Spinal cord (tissue), 10 donors: ENCODE data around the gene UTY. TPM values are rescaled to one million over a fixed set of nuclear protein-coding genes. Genes with fewer than 3 reads are reported as not detected.

Experiments
- DNase-seq, 6 donors: peaks; one replicate each; pipeline versions ENCODE4 v3.0.0 to v3.0.0-alpha.2; 2013 to 2015; ENCODE audit warnings: low spot score in 6 of 6, low read depth in 4 of 6
- H3K27ac ChIP-seq: one replicate; pipeline ENCODE4 v1.5.1; 2013; ENCODE audit warnings: low read depth, low read length, control low read depth
- H3K27me3 ChIP-seq: one replicate; pipeline ENCODE4 v1.6.1; 2013; ENCODE audit warnings: low read length; ENCODE audit not compliant: control insufficient read depth, insufficient read depth
- H3K36me3 ChIP-seq: one replicate; pipeline ENCODE4 v1.6.1; 2013; ENCODE audit warnings: low read length; ENCODE audit not compliant: control insufficient read depth, insufficient read depth
- H3K4me1 ChIP-seq: one replicate; pipeline ENCODE4 v1.6.1; 2013; ENCODE audit warnings: low read length; ENCODE audit not compliant: control insufficient read depth, insufficient read depth
- H3K4me3 ChIP-seq: one replicate; pipeline ENCODE4 v1.5.1; 2013; ENCODE audit warnings: low read depth, low read length, control low read depth
- H3K9me3 ChIP-seq: one replicate; pipeline ENCODE4 v1.6.1; 2013; ENCODE audit warnings: low read length; ENCODE audit not compliant: control insufficient read depth, insufficient read depth
- WGBS: methylation state at CpG from one replicate; pipeline ENCODE4 v1.1.5; 2013; ENCODE audit warnings: missing lambda C conversion rate; ENCODE audit not compliant: insufficient coverage; 5-methylcytosine and 5-hydroxymethylcytosine counted together
- polyA plus RNA-seq, 2 donors: library from polyadenylated mRNA; unstranded; fragments of 120-200 nt; gene quantifications; one replicate each; pipeline ENCODE4 v1.2.1, GENCODE V29; 2013; ENCODE audit not compliant: insufficient read length in 2 of 2
- total RNA-seq, 2 donors: library from RNA; depleted of rRNA in 1 of 2; stranded (reverse); fragments of 120-200 nt in 1 of 2; fragments of >200 nt in 1 of 2; gene quantifications; one replicate each; pipeline versions ENCODE4 v1.2.3 to v1.2.4, GENCODE V29; 2013 to 2014
- donor health status: healthy.

UTY gene
- total and polyA plus RNA-seq, 4 donors, result 10.3 to 11.9 TPM; not detected in 2

- Histone ChIP-seq H3K9me3 (no peaks in the 10 kb centered on the region), H3K4me1 (no peaks in the 10 kb centered on the region), H3K36me3 (no peaks in the 10 kb centered on the region), H3K4me3 (no peak overlapping the region), H3K27me3 (no peaks in the 10 kb centered on the region), H3K27ac (no peak overlapping the region)
- WGBS, result no CpG with 5 or more reads among the region's 2 CpGs
- no peak for DNase-seq
These were observed 117.9 kb downstream of the UTY start for GRCh38 chrY:13361656-13362636.

GRCh38 chrY:13351443-13351842 is 128.4 kb downstream of the UTY start:
- Histone ChIP-seq H3K4me3 (no peak overlapping the region), H3K4me1 (no peaks in the 10 kb centered on the region), H3K9me3 (no peaks in the 10 kb centered on the region), H3K27ac (no peak overlapping the region), H3K36me3 (no peaks in the 10 kb centered on the region), H3K27me3 (no peaks in the 10 kb centered on the region)
- DNase-seq, result no peak
- no CpG with 5 or more reads among the region's 4 CpGs for WGBS

GRCh38 chrY:13347106-13347505 is 132.7 kb downstream of the UTY start:
- Histone ChIP-seq H3K27me3 (no peaks in the 10 kb centered on the region), H3K4me3 (no peak overlapping the region), H3K27ac (no peak overlapping the region), H3K9me3 (no peaks in the 10 kb centered on the region), H3K4me1 (no peaks in the 10 kb centered on the region), H3K36me3 (no peaks in the 10 kb centered on the region)
- DNase-seq, result no peak
- WGBS, result no CpG with 5 or more reads among the region's 5 CpGs

- Histone ChIP-seq H3K4me3 (no peak overlapping the region), H3K36me3 (no peaks in the 10 kb centered on the region), H3K27ac (no peak overlapping the region), H3K4me1 (no peaks in the 10 kb centered on the region), H3K9me3 (no peaks in the 10 kb centered on the region), H3K27me3 (no peaks in the 10 kb centered on the region)
- no CpG with 5 or more reads among the region's 3 CpGs for WGBS
- no peak for DNase-seq
These were observed 134.3 kb downstream of the UTY start for GRCh38 chrY:13345549-13345948.

DNA sequence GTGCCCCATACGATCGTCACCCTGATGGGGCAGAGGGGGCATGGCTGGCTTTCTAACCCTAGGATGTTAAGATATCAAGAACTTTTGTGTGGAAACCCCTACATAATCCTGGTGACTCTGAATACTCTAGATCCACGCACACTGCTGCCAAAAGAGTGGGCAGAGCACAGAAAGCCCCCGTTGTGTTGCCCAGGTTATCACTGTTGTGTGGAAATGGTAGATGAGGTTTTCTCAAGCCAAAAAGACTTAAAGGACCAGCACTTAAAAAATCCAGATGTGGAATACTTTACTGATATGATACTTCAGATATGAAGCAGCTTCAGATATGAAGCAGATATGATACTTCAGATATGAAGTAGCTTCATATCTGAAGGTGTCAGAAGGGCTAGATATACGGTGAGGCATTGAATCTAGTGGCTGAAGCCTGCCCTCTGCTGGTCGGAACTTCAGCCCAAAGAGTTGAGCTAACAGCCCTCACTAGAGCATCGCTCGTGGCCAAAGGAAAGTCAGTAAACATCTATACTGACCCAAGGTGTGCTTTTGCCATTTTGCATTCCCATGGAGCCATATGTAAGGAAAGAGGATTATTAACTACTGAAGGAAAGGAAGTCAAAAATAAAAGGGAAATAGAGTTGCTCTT is 136.4 kb downstream of the UTY start:
- no CpG with 5 or more reads among the region's 8 CpGs for WGBS
- Histone ChIP-seq H3K36me3 (no peaks in the 10 kb centered on the region), H3K27ac (no peak overlapping the region), H3K4me3 (no peak overlapping the region), H3K4me1 (no peaks in the 10 kb centered on the region), H3K9me3 (no peaks in the 10 kb centered on the region), H3K27me3 (no peaks in the 10 kb centered on the region)
- DNase-seq, result peak in 1 of 6 donors; percentile 4

GRCh38 chrY:13339939-13340338 is 139.9 kb downstream of the UTY start:
- H3K4me1 ChIP-seq, result no peaks in the 10 kb centered on the region
- peak in 3 of 6 donors; percentile 10 to 33 (median 15) for DNase-seq
- no peaks in the 10 kb centered on the region for H3K9me3 ChIP-seq
- WGBS, result no CpG with 5 or more reads among the region's 5 CpGs
- H3K27me3 ChIP-seq, result no peaks in the 10 kb centered on the region
- H3K4me3 ChIP-seq, result no peak overlapping the region
- no peaks in the 10 kb centered on the region for H3K36me3 ChIP-seq
- no peak overlapping the region for H3K27ac ChIP-seq

GRCh38 chrY:13339381-13339780 is 140.5 kb downstream of the UTY start:
- no peak overlapping the region for H3K27ac ChIP-seq
- WGBS, result no CpG with 5 or more reads among the region's 9 CpGs
- H3K9me3 ChIP-seq, result no peaks in the 10 kb centered on the region
- DNase-seq, result no peak
- H3K4me3 ChIP-seq, result no peak overlapping the region
- no peaks in the 10 kb centered on the region for H3K27me3 ChIP-seq
- no peaks in the 10 kb centered on the region for H3K36me3 ChIP-seq
- H3K4me1 ChIP-seq, result no peaks in the 10 kb centered on the region

DNA sequence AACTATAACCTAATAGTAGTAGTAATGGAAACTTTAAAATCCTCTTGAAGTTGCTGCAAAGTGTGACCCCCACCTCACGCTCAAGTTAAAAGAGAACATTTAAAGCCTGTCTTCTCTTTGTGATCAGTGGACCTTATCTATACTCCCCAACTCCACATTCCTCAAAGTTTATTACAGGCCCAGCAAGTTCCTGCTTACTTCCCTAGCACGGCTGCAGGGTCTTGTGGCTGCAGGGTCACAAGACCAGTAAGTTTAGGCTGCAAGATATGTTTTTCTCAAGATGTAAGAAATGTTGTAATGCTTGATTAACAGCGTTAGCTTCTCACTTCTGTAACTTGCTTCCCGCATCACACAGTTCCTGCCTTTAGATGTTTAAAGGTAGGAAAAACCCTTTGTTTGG is 141.1 kb downstream of the UTY start:
- Histone ChIP-seq H3K4me3 (no peak overlapping the region), H3K9me3 (no peaks in the 10 kb centered on the region), H3K4me1 (no peaks in the 10 kb centered on the region), H3K27me3 (no peaks in the 10 kb centered on the region), H3K27ac (no peak overlapping the region), H3K36me3 (no peaks in the 10 kb centered on the region)
- WGBS, result no CpG with 5 or more reads among the region's 4 CpGs
- DNase-seq, result no peak

DNA sequence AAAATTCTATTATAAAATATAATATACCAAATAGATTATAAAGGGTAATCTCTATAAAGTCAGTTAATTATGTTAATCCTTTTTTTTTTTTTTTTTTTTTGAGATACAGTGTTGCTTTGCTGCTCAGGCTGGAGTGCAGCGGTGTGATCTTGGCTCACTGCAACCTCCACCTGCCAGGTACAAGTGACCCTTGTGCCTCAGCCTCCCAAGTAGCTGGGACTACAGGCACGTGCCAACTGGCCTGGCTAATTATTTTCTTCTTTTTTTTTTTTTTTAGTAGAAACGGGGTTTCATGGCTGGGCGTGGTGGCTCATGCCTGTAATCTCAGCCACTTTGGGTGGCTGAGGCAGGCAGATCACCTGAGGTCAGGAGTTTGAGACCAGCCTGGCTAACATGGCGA is 141.9 kb downstream of the UTY start:
- no peaks in the 10 kb centered on the region for H3K36me3 ChIP-seq
- whole genome bisulfite sequencing, result no CpG with 5 or more reads among the region's 5 CpGs
- no peak overlapping the region for H3K4me3 ChIP-seq
- no peaks in the 10 kb centered on the region for H3K27me3 ChIP-seq
- H3K27ac ChIP-seq, result no peak overlapping the region
- DNase-seq, result no peak
- no peaks in the 10 kb centered on the region for H3K4me1 ChIP-seq
- H3K9me3 ChIP-seq, result no peaks in the 10 kb centered on the region

DNA sequence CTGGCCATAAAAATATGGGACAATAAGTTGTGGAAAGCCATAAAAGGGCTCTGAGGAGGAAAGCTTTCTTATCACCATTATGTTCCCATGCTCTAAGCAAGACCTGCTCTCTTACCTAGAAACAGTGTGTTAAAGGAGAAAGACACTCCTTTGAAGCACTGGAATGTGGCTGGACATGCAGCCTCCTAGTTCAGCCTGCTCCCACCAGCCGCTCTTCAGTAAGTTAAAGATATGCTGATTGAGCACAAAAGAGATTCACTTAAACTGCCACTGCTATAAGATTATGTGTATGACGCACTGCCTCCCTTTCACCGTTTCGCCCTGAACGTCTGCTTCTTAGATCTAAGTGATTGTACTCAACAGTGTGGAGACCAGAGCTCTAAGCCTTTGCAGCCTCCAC is 146.0 kb downstream of the UTY start:
- H3K27ac ChIP-seq, result no peak overlapping the region
- no peak for DNase-seq
- no peaks in the 10 kb centered on the region for H3K9me3 ChIP-seq
- H3K27me3 ChIP-seq, result no peaks in the 10 kb centered on the region
- H3K36me3 ChIP-seq, result no peaks in the 10 kb centered on the region
- no peaks in the 10 kb centered on the region for H3K4me1 ChIP-seq
- no peak overlapping the region for H3K4me3 ChIP-seq
- no CpG with 5 or more reads among the region's 5 CpGs for WGBS
